GM19395 (cell line): Measurements from ENCODE around the gene DNAL4.
"Not testable (repeated sequence)": the region's sequence is repeated elsewhere in the genome, so short reads cannot be mapped to it uniquely, and the experiment has no call there.

Experiments
- ATAC-seq: cut with Tn5 transposase; IDR thresholded peaks from one replicate; pipeline ENCODE4 v1.9.1; 2021; ENCODE audit warnings: mild to moderate bottlenecking, moderate library complexity; ENCODE audit not compliant: unreplicated experiment

Gene DNAL4

DNA sequence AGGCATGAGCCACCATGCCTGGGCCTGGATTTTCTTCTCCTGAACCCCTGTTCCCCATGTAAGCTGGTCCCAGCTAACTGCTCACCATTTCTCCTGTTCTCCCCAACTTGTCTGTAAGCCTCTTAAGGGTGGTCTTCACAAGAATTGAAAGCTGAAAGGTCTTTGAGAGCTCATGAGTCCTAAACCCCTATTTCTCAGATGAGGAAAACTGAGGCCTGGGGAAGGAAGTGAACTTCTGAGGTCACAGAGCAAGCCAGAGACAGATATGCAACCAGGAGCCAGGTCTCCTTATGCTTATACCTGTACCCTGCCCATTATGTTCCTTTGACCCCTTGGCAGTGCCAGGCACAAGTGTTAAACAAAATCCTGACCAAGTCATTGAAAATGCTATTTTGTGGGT is 33.6 kb upstream of the DNAL4 start:
- ATAC-seq, result no peak

DNA sequence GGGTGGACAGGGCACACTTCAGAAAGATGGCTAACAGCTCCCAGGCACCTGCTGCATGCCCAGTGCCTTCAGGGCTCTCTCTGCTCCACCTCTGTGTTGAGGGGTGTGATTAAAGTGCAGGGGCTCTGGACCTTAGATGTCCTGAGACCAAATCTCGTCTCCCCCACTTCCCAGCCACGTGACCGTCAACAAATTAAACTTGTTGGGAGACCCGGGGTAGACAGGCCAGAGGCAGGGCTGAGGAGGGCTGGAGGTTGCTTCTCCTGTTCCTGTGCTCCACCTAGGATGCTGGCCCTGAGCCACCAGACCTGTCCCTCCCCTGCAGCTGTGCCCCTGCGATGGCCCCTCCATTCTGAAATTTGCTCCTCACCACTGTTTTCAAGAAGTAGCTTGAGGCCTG is 32.9 kb upstream of the DNAL4 start:
- ATAC-seq, result no peak

GRCh38 chr22:38826386-38826785 is 32.4 kb upstream of the DNAL4 start:
- ATAC-seq, result no peak

DNA sequence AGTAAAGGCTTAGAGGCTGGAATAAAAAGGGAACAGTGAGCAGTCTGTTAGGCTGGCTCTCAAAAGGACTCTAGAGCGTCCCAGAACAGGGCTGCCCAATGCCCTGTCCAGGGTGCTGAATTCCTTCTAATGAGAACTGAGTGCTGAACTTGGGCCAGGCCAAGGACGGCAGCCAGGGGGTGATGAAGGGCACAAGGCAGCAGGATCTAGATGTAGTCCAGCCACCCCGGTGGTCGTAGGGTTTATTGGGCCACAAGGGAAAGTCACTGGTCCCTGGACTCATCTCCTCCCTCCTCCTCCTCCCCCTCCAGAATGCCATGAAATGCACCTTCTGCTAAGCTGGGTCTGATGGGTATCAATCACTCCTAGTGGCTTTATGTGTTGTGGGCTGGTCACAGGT is 30.6 kb upstream of the DNAL4 start:
- ATAC-seq, result no peak

DNA sequence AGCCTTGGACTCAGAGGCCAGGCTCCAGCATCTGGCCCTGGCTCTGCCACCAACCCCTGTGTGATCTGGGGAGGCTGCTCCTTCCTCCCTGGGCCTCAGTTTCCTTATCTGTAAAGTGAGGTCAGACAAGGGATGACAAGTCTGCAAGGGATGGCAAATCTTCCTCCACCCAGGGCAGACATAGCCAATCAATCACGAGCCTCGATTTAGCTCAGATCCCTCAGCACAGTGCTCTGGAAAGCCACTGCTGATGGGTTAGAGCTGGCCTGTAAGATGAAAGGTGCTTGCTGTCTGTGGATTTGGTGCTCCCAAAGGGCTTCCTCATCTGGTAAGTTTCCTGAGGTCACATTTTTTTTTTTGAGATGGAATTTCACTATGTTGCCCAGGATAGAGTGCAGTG is 29.7 kb upstream of the DNAL4 start:
- no peak for ATAC-seq

DNA sequence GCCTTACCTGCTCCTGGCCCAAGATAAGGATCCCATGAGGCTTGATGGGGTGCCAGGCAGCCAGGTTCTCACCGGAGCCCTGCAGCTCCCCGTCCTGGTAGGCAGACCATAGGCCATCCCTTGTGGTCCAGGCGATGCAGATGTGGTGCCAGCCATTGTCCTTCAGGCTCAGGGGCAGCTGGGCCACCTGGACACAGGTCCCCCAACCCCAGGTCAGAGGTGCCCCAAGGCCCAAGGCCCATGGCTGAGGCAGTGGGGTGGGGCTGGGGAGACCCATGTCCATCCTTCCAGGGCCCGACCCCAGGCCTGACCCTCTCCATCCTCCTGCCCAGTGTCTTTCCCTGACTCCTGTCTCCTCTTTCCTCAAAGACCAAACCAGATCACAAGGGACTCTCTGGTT is 29.1 kb upstream of the DNAL4 start:
- no peak for ATAC-seq

DNA sequence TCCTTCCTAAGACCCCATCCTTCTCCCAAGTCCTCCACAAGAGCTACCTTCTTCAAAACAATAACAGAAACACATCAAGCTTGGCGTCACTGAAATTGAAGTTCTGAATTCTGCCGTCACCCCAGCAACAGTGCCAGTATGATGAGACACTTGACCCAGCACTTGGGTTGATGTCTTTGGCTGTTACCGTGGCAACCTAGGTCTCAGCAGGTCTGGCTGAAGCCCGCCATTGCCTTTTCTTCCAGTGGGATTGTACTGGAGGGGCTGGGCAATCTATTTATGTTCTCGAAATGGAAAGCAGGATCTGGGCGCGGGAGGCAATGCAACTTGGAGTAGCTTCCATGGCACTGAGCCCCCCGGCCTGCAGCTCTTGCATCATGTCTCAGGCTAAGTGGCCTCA is 26.1 kb upstream of the DNAL4 start:
- no peak for ATAC-seq

- ATAC-seq, result no peak
These were observed 25.5 kb upstream of the DNAL4 start for GRCh38 chr22:38819387-38819940.

DNA sequence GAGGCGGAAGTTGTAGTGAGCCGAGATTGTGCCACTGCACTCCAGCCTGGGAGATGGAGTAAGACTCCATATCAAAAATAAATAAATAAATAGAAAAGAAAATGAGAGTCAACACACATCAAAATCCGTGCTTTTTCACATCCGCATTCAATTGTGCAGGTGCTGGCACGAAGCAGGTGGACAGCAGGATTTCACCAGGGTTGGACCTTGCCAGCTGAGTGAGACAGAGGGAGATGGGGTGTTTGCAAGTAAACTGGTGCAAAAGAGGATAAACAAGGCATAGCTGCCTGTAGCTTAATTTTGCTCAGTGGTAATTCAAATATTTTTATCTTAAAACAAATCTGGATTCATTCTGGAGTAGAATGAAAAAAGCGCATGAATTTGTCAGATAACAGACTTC is 23.3 kb upstream of the DNAL4 start:
- no peak for ATAC-seq

- ATAC-seq, result no peak
These were observed 21.9 kb upstream of the DNAL4 start for GRCh38 chr22:38815842-38816241.

DNA sequence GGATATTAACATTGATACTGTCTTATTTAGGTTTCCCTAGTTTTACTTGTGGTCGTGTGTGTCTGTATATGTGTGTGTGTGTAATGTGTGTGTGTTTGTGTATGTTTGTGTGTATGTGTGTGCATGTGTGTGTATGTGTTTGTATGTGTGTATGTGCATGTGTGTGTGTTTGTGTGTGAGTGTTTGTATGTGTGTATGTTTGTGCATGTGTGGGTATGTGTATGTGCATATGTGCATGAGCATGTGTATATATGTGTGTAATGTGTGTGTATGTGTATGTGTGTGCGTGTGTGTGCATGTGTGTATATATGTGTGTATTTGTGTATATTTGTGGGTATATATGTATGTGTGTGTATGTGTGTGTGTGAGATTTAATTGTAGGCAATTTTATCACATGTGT is 17.3 kb upstream of the DNAL4 start:
- no peak for ATAC-seq

DNA sequence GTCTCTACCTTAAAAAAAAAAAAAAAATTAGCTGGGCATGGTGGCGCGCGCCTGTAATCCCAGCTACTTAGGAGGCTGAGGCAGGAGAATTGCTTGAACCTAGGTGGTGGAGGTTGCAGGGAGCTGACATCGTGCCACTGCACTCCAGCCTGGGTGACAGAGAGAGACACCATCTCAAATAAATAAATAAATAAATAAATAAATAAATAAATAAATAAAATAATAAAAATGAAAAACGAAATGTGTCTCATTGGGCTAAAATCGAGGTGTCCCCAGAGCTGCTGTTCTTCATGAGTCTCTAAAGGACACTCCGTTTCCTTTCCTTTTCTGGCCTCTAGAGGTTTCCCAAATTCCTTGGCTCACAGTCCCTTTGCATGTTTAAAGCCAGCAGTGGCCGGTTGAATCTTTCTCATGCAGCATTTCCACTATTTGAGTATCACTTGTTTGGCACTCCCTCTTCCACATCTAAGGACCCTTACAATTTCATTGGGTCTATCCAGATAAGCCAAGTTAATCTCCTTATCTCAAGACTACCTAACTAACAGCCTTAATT is 11.2 kb upstream of the DNAL4 start:
- not testable (repeated sequence) for ATAC-seq

DNA sequence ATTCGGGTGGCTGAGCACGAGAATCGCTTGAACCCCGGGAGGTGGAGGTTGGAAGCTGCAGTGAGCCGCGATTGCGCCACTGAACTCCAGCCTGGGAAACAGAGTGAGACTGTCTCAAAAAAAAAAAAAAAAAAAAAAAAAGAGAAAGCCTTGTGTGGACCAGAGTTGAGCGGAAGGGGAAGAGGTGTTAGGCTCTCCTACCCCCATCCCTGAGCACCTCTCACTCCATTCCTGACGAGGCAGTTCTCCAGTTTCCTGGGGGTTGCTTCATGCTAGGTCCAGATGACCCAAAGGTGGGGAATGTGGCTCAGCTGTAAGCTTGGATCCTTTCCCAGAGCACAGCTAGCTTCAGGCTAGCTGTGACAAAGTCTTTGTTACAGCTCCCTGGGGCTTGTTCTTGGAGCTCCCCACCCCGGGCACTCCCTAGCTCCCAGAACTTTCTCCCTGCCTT is 8.8 kb upstream of the DNAL4 start:
- ATAC-seq, result no peak

- no peak for ATAC-seq
These were observed 5.5 kb upstream of the DNAL4 start for GRCh38 chr22:38799265-38800002.

GRCh38 chr22:38798496-38798895 is 4.6 kb upstream of the DNAL4 start:
- ATAC-seq, result no peak

DNA sequence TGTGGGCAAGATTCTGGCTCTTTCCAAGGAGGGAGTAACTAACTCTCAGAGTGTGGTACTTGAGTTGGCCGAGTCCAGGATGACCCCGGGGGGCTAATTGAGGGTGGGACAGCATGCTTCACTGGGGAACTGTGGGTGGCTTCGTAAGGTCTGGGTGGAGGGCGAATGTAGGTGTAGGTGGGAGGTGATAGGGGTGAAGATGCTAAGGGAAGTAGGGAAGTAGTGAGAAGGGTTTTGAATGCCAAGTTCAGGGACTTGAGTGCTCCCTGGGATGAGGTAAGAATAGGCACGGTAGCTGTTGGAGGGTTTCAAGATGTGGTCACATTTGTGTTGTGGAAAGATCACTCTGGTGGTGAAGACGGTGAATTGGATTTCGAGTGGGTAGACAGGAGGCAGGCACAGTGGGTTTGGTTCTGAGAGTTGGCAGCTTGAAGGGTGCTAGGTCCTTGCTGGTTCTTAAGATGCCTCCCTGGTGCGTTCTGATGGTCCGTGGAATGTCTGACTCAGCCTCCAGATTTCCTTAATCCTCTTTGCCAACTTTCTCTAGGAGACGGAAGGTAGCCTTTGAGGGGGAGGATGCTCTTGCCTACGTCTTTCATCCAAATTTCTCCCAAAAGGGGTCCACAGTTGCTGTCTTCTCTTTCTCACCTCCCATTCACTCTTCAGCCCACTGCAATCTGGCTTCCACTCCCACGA is 2.5 kb upstream of the DNAL4 start:
- ATAC-seq, result no peak

DNA sequence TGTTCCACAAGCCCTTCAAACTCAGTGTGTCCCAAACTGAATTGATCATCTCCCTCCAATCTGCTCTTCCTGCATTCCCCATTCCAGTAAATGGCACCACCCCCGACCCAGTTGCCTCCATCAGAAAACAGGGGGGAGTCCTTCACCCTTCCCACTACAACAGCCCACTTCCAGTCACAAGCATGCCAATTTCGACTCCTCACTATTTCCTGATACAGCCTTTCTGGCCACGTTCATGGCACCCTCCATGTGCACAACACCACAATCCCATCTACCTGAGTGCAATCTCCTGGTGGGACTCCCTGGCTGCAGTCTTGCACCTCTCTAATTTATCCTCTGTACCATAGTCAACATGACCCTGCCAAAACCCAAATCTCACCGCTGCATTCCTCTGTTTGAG is 1.6 kb upstream of the DNAL4 start:
- ATAC-seq, result no peak

GRCh38 chr22:38793317-38793716 is 626 bp downstream of the DNAL4 start:
- ATAC-seq, result no peak

DNA sequence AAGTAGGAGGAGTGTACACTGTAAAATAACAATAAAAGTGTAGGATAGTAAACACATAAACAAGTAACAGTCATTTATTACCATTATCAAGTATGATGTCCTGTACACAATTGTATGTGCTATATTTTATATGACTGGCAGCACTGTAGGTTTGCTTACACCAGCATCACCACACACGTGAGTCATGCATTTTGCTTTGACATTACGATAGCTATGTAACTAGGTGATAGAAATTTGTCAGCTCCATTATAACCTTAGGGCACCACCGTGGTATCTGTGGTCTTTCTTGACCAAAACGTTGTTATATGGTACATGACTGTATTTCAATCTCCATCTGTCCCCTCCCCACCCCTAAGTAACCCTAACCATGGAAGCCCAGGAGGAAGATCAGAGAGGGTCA is 1.1 kb downstream of the DNAL4 start:
- ATAC-seq, result no peak

DNA sequence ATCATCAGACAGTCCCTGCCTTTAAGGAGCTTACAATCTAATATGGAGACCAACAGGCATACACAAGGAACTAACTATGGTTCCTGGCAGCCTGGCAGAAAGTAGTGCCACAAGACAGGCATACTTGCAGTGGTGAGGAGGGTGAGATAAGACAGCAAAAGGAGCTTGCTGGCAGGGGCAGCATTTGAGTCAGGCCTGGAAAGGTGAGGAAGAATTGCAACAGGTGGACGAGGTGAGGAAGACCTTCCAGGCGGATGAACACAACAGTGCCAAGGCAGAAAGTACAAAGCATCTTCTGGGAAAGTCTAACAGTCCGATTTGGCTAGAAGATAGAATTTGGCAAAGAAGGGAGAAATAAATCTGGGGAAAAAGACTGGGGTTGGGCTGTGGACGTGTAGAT is 4.3 kb downstream of the DNAL4 start:
- no peak for ATAC-seq

DNA sequence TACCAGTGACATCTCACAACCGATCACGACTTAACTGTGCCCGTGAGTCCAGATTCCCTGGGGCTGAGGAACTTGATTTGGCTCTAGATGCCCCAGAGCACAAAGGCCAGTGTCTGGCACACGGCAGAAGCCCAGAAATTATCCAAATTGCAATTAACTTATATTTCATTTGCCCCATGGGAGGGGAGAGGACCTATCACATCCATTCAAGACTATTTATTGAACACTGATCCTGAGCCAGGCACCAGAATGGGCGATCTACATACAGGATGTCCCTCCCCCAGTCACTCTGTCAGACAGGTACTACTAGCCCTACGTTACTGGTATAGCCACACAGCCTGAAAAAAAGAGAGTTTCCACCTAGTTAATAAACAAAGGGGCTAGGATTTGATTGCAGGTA is 5.1 kb downstream of the DNAL4 start:
- no peak for ATAC-seq
